Esophagus squamous epithelium (tissue), 5 donors: ENCODE measurements around the gene PCDHGA1. TPM values are rescaled to one million over a fixed set of nuclear protein-coding genes. Genes with fewer than 3 reads are reported as not detected.

Experiments
- DNase-seq: peaks from one replicate; lab custom pipeline; 2025; lab: John Stamatoyannopoulos, UW
- H3K27ac ChIP-seq, 4 donors: fragments of 200-600 bp; sonication (generic); one replicate each; pipeline ENCODE4 v1.5.1; 2016 to 2019; ENCODE audit warnings: mild to moderate bottlenecking in 1 of 4
- H3K27me3 ChIP-seq, 4 donors: fragments of 200-600 bp; sonication (generic); 1 replicate in 3 of 4; 2 replicates in 1 of 4; pipeline versions ENCODE4 v1.5.1 to v1.6.0; 2017 to 2021; ENCODE audit warnings: antibody characterized with exemption in 1 of 4
- H3K36me3 ChIP-seq, 3 donors: fragments of 200-600 bp; sonication (generic); one replicate each; pipeline ENCODE4 v1.5.1; 2016 to 2019
- H3K4me1 ChIP-seq, 3 donors: fragments of 200-600 bp; sonication (generic); one replicate each; pipeline ENCODE4 v1.5.1; 2017 to 2019
- H3K4me3 ChIP-seq, 4 donors: fragments of 200-600 bp; sonication (generic); 1 replicate in 3 of 4; 2 replicates in 1 of 4; pipeline ENCODE4 v1.5.1; 2016 to 2019; ENCODE audit warnings: mild to moderate bottlenecking in 2 of 4, moderate library complexity in 1 of 4
- H3K9me3 ChIP-seq, 3 donors: fragments of 200-600 bp; sonication (generic); one replicate each; pipeline ENCODE4 v1.5.1; 2016 to 2019
- POLR2A ChIP-seq, 4 donors: fragments of 450-650 bp; IDR thresholded peaks; one replicate each; pipeline ENCODE4 v1.6.1; 2017; ENCODE audit warnings: antibody characterized with exemption in 4 of 4, mild to moderate bottlenecking in 4 of 4, moderate library complexity in 3 of 4
- WGBS, 2 donors: methylation state at CpG; one replicate each; pipeline ENCODE4 v1.1.5; 2018; 5-methylcytosine and 5-hydroxymethylcytosine counted together
- intact Hi-C: fragments of 100-400 bp; cut with DNase I; formaldehyde crosslinking; loops from one replicate; pipeline ENCODE4 v1.15.0; 2022
- total RNA-seq, 4 donors: library from RNA; depleted of rRNA; stranded (reverse); fragments of >200 nt; gene quantifications; one replicate each; pipeline ENCODE4 v1.1.0, GENCODE V29; 2016
- TF ChIP-seq, protein P1 (sequence below), 6 experiments: fragments of 450-650 bp in 4 of 6; fragments of 200-600 bp in 2 of 6; sonication (generic) in 2 of 6; IDR thresholded peaks; one replicate each; pipeline ENCODE4 v1.5.1; 2016 to 2019; ENCODE audit warnings: antibody characterized with exemption in 6 of 6, mild to moderate bottlenecking in 4 of 6, moderate library complexity in 4 of 6
- donor health status: DM: yes; HTN: yes; CAD: no.

The PCDHGA1 gene
- total RNA-seq, 4 donors from 2014 or later = 0.19 to 0.66 (median 0.34) TPM

DNA sequence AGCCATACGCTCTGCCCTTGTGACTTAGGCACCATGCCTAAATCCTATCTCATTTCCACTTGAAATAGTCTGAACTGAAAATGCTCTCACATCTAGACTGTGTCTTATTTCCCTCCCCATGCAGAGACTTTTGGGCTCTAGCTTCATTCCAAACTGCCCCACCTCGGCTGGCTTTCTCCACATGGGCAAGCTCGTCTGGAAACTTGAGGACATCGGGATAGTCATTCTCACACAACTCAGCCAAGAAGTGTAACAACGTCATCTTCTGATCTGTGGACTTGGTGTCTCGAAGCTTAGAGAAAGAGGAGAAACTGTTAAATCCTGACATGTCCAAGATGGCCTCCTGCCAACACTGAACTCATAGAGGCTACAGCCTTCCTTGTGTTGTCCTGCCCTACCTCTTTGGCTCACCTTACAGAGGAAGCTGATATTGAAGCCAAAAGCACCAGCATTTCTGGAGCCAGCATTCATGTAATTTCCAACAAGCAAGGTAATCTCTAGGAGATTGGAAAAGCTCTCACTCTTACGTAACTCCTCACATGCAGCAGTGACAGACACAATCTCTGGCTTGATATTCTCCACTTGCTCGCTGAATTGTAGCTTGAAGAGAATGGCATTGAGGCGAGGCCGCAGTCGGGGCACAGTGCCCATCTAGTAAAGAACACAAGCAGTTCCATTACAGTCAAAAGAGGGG lies 198.1 kb downstream of the PCDHGA1 start:
- H3K27ac ChIP-seq = peak overlapping the region; percentile 62 to 88 (median 86)
- no peak for TF ChIP-seq POLR2A (IDR thresholded peaks at IDR 0.05)
- TF ChIP-seq, protein P1, sequence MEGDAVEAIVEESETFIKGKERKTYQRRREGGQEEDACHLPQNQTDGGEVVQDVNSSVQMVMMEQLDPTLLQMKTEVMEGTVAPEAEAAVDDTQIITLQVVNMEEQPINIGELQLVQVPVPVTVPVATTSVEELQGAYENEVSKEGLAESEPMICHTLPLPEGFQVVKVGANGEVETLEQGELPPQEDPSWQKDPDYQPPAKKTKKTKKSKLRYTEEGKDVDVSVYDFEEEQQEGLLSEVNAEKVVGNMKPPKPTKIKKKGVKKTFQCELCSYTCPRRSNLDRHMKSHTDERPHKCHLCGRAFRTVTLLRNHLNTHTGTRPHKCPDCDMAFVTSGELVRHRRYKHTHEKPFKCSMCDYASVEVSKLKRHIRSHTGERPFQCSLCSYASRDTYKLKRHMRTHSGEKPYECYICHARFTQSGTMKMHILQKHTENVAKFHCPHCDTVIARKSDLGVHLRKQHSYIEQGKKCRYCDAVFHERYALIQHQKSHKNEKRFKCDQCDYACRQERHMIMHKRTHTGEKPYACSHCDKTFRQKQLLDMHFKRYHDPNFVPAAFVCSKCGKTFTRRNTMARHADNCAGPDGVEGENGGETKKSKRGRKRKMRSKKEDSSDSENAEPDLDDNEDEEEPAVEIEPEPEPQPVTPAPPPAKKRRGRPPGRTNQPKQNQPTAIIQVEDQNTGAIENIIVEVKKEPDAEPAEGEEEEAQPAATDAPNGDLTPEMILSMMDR (IDR thresholded peaks at IDR 0.05) = no peak
- no peak for DNase-seq
- no peaks in the 10 kb centered on the region for H3K27me3 ChIP-seq
- 44 to 47% methylated on average over 10 to 11 of the region's 11 CpGs for WGBS, 2 donors
- intact Hi-C loops = loop anchor here (10.0 kb wide), 1 partner anchor 114 kb away; the partner anchor contains the start of genes PCDHGA10 and PCDHGB7
- peaks cover 13 to 52% (median 23%) of the 10 kb centered on the region in 3 donors for H3K4me1 ChIP-seq
- peaks cover 3 to 73% (median 6%) of the 10 kb centered on the region in 3 donors for H3K36me3 ChIP-seq
- no peaks in the 10 kb centered on the region for H3K9me3 ChIP-seq
- no peak overlapping the region for H3K4me3 ChIP-seq

GRCh38 chr5:141529002-141529401 lies 198.7 kb downstream of the PCDHGA1 start:
- Histone ChIP-seq H3K27ac (peak overlapping the region; percentile 62 to 88 (median 86)), H3K27me3 (no peaks in the 10 kb centered on the region), H3K4me3 (no peak overlapping the region), H3K9me3 (no peaks in the 10 kb centered on the region), H3K36me3 (peaks cover 2 to 73% (median 6%) of the 10 kb centered on the region in 3 donors), H3K4me1 (peaks cover 13 to 47% (median 21%) of the 10 kb centered on the region in 3 donors)
- TF ChIP-seq POLR2A (IDR thresholded peaks at IDR 0.05) = no peak
- TF ChIP-seq, protein P1 (IDR thresholded peaks at IDR 0.05) = no peak
- DNase-seq = no peak
- intact Hi-C loops = loop anchor here (10.0 kb wide), 1 partner anchor 114 kb away; the partner anchor contains the start of genes PCDHGA10 and PCDHGB7
- WGBS, 2 donors = 45 to 53% methylated on average over 5 of the region's 5 CpGs

- no peak for DNase-seq
- Histone ChIP-seq H3K4me1 (peaks cover 13 to 38% (median 14%) of the 10 kb centered on the region in 3 donors), H3K27me3 (no peaks in the 10 kb centered on the region), H3K36me3 (peaks cover 0 to 79% (median 6%) of the 10 kb centered on the region in 3 donors), H3K4me3 (no peak overlapping the region), H3K9me3 (no peaks in the 10 kb centered on the region), H3K27ac (peak overlapping the region; percentile 62 to 88 (median 86))
- TF ChIP-seq POLR2A (IDR thresholded peaks at IDR 0.05) = no peak
- TF ChIP-seq, protein P1 (IDR thresholded peaks at IDR 0.05) = no peak
- 82 to 90% methylated on average over 6 to 7 of the region's 7 CpGs for WGBS, 2 donors
- intact Hi-C loops = loop anchor here (10.0 kb wide), 1 partner anchor 115 kb away; the partner anchor contains the start of genes PCDHGA10 and PCDHGB7
Observed at GRCh38 chr5:141529873-141530272, 199.6 kb downstream of the PCDHGA1 start.

- H3K9me3 ChIP-seq = no peaks in the 10 kb centered on the region
- H3K4me1 ChIP-seq = peaks cover 13 to 26% (median 14%) of the 10 kb centered on the region in 3 donors
- no peak for DNase-seq
- no peak for TF ChIP-seq POLR2A (IDR thresholded peaks at IDR 0.05)
- TF ChIP-seq, protein P1 (IDR thresholded peaks at IDR 0.05) = no peak
- no peak overlapping the region for H3K4me3 ChIP-seq
- no peak overlapping the region for H3K27ac ChIP-seq
- intact Hi-C loops = no loop called here
- 92 to 96% methylated on average over 1 of the region's 1 CpG for WGBS, 2 donors
- H3K36me3 ChIP-seq = peaks cover 0 to 74% (median 3%) of the 10 kb centered on the region in 3 donors
- no peaks in the 10 kb centered on the region for H3K27me3 ChIP-seq
Observed at GRCh38 chr5:141532726-141533125, 202.4 kb downstream of the PCDHGA1 start.

DNA sequence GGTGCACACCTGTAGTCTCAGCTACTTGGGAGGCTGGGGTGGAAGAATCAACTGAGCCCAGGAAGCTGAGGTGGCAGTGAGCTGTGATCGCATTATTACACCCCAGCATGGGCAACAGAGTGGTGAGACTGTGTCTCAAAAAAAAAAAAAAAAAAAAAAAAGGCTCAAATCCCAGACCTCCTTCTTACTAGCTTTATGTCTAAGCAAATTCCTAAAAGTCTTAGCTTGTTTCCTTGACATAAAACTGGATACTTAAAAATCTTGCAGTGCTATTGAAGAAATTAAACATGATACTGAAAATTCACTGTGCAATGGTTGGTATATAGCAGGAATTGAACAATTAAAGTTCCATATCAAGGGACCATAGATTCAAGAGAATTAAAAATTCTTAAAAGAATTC lies 203.6 kb downstream of the PCDHGA1 start:
- intact Hi-C loops = no loop called here
- Histone ChIP-seq H3K9me3 (no peaks in the 10 kb centered on the region), H3K27me3 (no peaks in the 10 kb centered on the region), H3K4me1 (peaks cover 6 to 16% (median 10%) of the 10 kb centered on the region in 3 donors), H3K4me3 (no peak overlapping the region), H3K27ac (no peak overlapping the region), H3K36me3 (peaks cover 0 to 72% (median under 1%) of the 10 kb centered on the region in 3 donors)
- WGBS, 2 donors = 100% methylated on average over 1 of the region's 1 CpG
- TF ChIP-seq, protein P1 (IDR thresholded peaks at IDR 0.05) = no peak
- no peak for TF ChIP-seq POLR2A (IDR thresholded peaks at IDR 0.05)
- DNase-seq = no peak
